GM12864 (cell line): ENCODE measurements around the gene TGDS.

Experiments used
- DNase-seq: peaks from one replicate; pipeline ENCODE4 v3.0.0-alpha.2; 2011; ENCODE audit warnings: low read depth
- H3K4me3 ChIP-seq: 2 replicates; pipeline ENCODE4 v1.5.1; 2011; ENCODE audit warnings: mild to moderate bottlenecking, low read depth, low read length, control low read depth
- CTCF ChIP-seq: IDR thresholded peaks from 2 replicates; pipeline ENCODE4 v1.5.1; 2011; ENCODE audit warnings: low read depth, mild to moderate bottlenecking, moderate library complexity, low read length, control low read depth, inconsistent platforms; ENCODE audit errors: missing control alignments

TGDS gene

GRCh38 chr13:94630858-94631257 is 34.9 kb upstream of the TGDS start:
- H3K4me3 ChIP-seq: no peak overlapping the region
- no peak for TF ChIP-seq CTCF
- DNase-seq: no peak

GRCh38 chr13:94623316-94623715 is 27.4 kb upstream of the TGDS start:
- no peak for DNase-seq
- TF ChIP-seq CTCF: no peak
- no peak overlapping the region for H3K4me3 ChIP-seq

- TF ChIP-seq CTCF: no peak
- no peak for DNase-seq
- no peak overlapping the region for H3K4me3 ChIP-seq
These were observed 26.4 kb upstream of the TGDS start for GRCh38 chr13:94622344-94622743.

- DNase-seq: no peak
- peak; percentile 75 for TF ChIP-seq CTCF
- H3K4me3 ChIP-seq: no peak overlapping the region
These were observed 24.4 kb upstream of the TGDS start for GRCh38 chr13:94620286-94620896.

GRCh38 chr13:94617389-94618000 is 21.5 kb upstream of the TGDS start:
- H3K4me3 ChIP-seq: no peak overlapping the region
- peak; percentile 38 for TF ChIP-seq CTCF
- no peak for DNase-seq

- TF ChIP-seq CTCF: no peak
- H3K4me3 ChIP-seq: no peak overlapping the region
- DNase-seq: no peak
These were observed 17.1 kb upstream of the TGDS start for GRCh38 chr13:94613051-94613450.

- no peak overlapping the region for H3K4me3 ChIP-seq
- no peak for DNase-seq
- TF ChIP-seq CTCF: no peak
These were observed 16.1 kb upstream of the TGDS start for GRCh38 chr13:94612050-94612449.
